PFSK-1 (cell line): ENCODE data around the gene GDF15.

ENCODE experiments used
- FOXP2 ChIP-seq: optimal IDR thresholded peaks from 2 replicates; pipeline ENCODE3; 2011; ENCODE audit warnings: borderline replicate concordance, control low read depth, inconsistent platforms; ENCODE audit not compliant: insufficient read depth; ENCODE audit errors: extremely low read length, extremely low read depth
- POLR2AphosphoS5 ChIP-seq: IDR thresholded peaks from 2 replicates; pipeline ENCODE4 v1.6.1; 2012; ENCODE audit warnings: low read depth, mild to moderate bottlenecking, control low read depth, low read length, moderate library complexity
- REST ChIP-seq, 2 experiments: IDR thresholded peaks; 2 replicates each; pipeline versions ENCODE4 v1.6.1 to v1.8.0; 2011 to 2012; ENCODE audit warnings: low read depth in 2 of 2, low read length in 2 of 2, control low read depth in 1 of 2, inconsistent platforms in 1 of 2, mild to moderate bottlenecking in 1 of 2, moderate library complexity in 1 of 2; ENCODE audit not compliant: insufficient read depth in 1 of 2
- SIN3A ChIP-seq: IDR thresholded peaks from 2 replicates; pipeline ENCODE4 v1.6.1; 2012; ENCODE audit warnings: mild to moderate bottlenecking, low read length, moderate library complexity, borderline replicate concordance; ENCODE audit not compliant: insufficient read depth
- TAF1 ChIP-seq: IDR thresholded peaks from 2 replicates; pipeline ENCODE4 v1.6.1; 2012; ENCODE audit warnings: low read length, control low read depth, borderline replicate concordance; ENCODE audit not compliant: insufficient read depth

GRCh38 chr19:18373407-18373891 is 12.5 kb upstream of the GDF15 start:
- no peak for TF ChIP-seq REST (IDR thresholded peaks at IDR 0.05; ENCODE audit: insufficient read depth in 1 of 2, low read depth in 2 of 2, low read length in 2 of 2)
- no peak for TF ChIP-seq POLR2AphosphoS5
- no peak for TF ChIP-seq TAF1
- TF ChIP-seq SIN3A: no peak
- no peak for TF ChIP-seq FOXP2
